B cell (primary cell): ENCODE results near the gene TMEM80. TPM values are rescaled to one million over a fixed set of nuclear protein-coding genes. Genes with fewer than 3 reads are reported as not detected.

ENCODE experiments used
- ATAC-seq: fragments of 200-7000 bp; cut with Tn5 transposase; one replicate; pipeline ENCODE4 v1.10.0; 2021; ENCODE audit warnings: low read depth, mild to moderate bottlenecking, moderate number of reproducible peaks, moderate library complexity
- CTCF ChIA-PET: fragments of 350-600 bp; sonication (Branson Sonifier 250); formaldehyde crosslinking; loops from one replicate; lab custom pipeline; 2021; ENCODE audit warnings: antibody characterized with exemption, inconsistent platforms; lab: Charles Lee
- POLR2A ChIA-PET: fragments of 350-600 bp; sonication (Branson Sonifier 250); formaldehyde crosslinking; loops from one replicate; lab custom pipeline; 2021; ENCODE audit warnings: antibody characterized with exemption; lab: Charles Lee
- DNase-seq: peaks from one replicate; pipeline ENCODE4 v3.0.0; 2013
- H2AFZ ChIP-seq: 2 replicates; pipeline ENCODE4 v1.6.1; 2012; ENCODE audit warnings: mild to moderate bottlenecking, low read depth, low read length; ENCODE audit not compliant: insufficient read depth, poor library complexity, severe bottlenecking
- H3K27ac ChIP-seq, 2 donors: 1 replicate in 1 of 2; 2 replicates in 1 of 2; pipeline ENCODE4 v1.5.1; 2012 to 2013; ENCODE audit warnings: low read length in 2 of 2, mild to moderate bottlenecking in 2 of 2, moderate library complexity in 1 of 2
- H3K27me3 ChIP-seq, 4 experiments: fragments of 200-600 bp in 1 of 4; sonication (generic) in 1 of 4; replicated peaks in 1 of 4; 1 replicate in 2 of 4; 2 replicates in 2 of 4; pipeline versions ENCODE4 v1.6.1 to v1.7.0; 2013 to 2016; ENCODE audit warnings: low read length in 3 of 4, mild to moderate bottlenecking in 2 of 4, mixed read lengths in 1 of 4, moderate library complexity in 1 of 4; ENCODE audit not compliant: insufficient read depth in 4 of 4, control insufficient read depth in 3 of 4; ENCODE audit errors: control extremely low read depth in 1 of 4
- H3K36me3 ChIP-seq, 2 experiments: replicated peaks in 1 of 2; 1 replicate in 1 of 2; 2 replicates in 1 of 2; pipeline versions ENCODE4 v1.6.1 to v1.7.1; 2013; ENCODE audit warnings: low read length in 1 of 2; ENCODE audit not compliant: insufficient read depth in 2 of 2, control insufficient read depth in 1 of 2; ENCODE audit errors: control extremely low read depth in 1 of 2, extremely low read depth in 1 of 2
- H3K4me1 ChIP-seq, 2 donors: fragments of 200-600 bp in 1 of 2; sonication (generic) in 1 of 2; 1 replicate in 1 of 2; 2 replicates in 1 of 2; pipeline versions ENCODE4 v1.5.1 to v1.6.1; 2013 to 2017; ENCODE audit warnings: low read length in 2 of 2; ENCODE audit not compliant: control insufficient read depth in 2 of 2, insufficient read depth in 2 of 2
- H3K4me2 ChIP-seq: replicated peaks from 2 replicates; pipeline ENCODE3; 2012; ENCODE audit warnings: mild to moderate bottlenecking, low read depth, low read length; ENCODE audit not compliant: poor library complexity, severe bottlenecking
- H3K4me3 ChIP-seq, 5 experiments: fragments of 200-600 bp in 1 of 5; sonication (generic) in 1 of 5; 1 replicate in 3 of 5; 2 replicates in 2 of 5; pipeline versions ENCODE4 v1.5.1 to v1.7.0; 2011 to 2016; ENCODE audit warnings: low read length in 4 of 5, mild to moderate bottlenecking in 4 of 5, low read depth in 2 of 5, control low read depth in 1 of 5, moderate library complexity in 1 of 5; ENCODE audit not compliant: insufficient read depth in 1 of 5; ENCODE audit errors: control extremely low read depth in 1 of 5, extremely low read depth in 1 of 5
- H3K79me2 ChIP-seq: fragments of 200-600 bp; sonication (generic); one replicate; pipeline ENCODE4 v1.6.0; 2016; ENCODE audit warnings: low read length; ENCODE audit not compliant: control insufficient read depth, insufficient read depth
- H3K9ac ChIP-seq: fragments of 200-600 bp; sonication (generic); 2 replicates; pipeline ENCODE4 v1.6.1; 2017; ENCODE audit warnings: mild to moderate bottlenecking, low read length, moderate library complexity
- H3K9me3 ChIP-seq, 3 donors: one replicate each; pipeline versions ENCODE4 v1.6.1 to v1.7.1; 2013; ENCODE audit warnings: low read length in 2 of 3; ENCODE audit not compliant: control insufficient read depth in 2 of 3, insufficient read depth in 1 of 3; ENCODE audit errors: control extremely low read depth in 1 of 3
- H4K20me1 ChIP-seq: 2 replicates; pipeline ENCODE4 v1.6.0; 2012; ENCODE audit warnings: mild to moderate bottlenecking, low read length; ENCODE audit not compliant: insufficient read depth, control insufficient read depth, poor library complexity, severe bottlenecking
- H3K27ac Mint-ChIP-seq: one replicate; pipeline ENCODE4 v1.8.0; 2021; ENCODE audit warnings: mixed read lengths
- H3K27me3 Mint-ChIP-seq: one replicate; pipeline ENCODE4 v1.8.0; 2021; ENCODE audit warnings: mixed read lengths
- H3K4me1 Mint-ChIP-seq: one replicate; pipeline ENCODE4 v1.8.0; 2021; ENCODE audit warnings: mixed read lengths
- H3K4me3 Mint-ChIP-seq: one replicate; pipeline ENCODE4 v1.8.0; 2021; ENCODE audit warnings: mixed read lengths
- H3K9me3 Mint-ChIP-seq: one replicate; pipeline ENCODE4 v1.8.0; 2022; ENCODE audit warnings: mixed read lengths; ENCODE audit not compliant: insufficient read depth
- CTCF ChIP-seq: fragments of 200-600 bp; IDR thresholded peaks from one replicate; pipeline ENCODE4 v1.8.0; 2022; ENCODE audit warnings: antibody characterized with exemption, mild to moderate bottlenecking
- EZH2 ChIP-seq: IDR thresholded peaks from 2 replicates; pipeline ENCODE4 v1.6.1; 2012; ENCODE audit warnings: borderline replicate concordance, low read depth, mild to moderate bottlenecking, moderate library complexity, low read length; ENCODE audit not compliant: insufficient read depth, poor library complexity, severe bottlenecking
- WGBS: methylation state at CpG from one replicate; pipeline ENCODE4 v1.1.5; 2013; ENCODE audit warnings: missing lambda C conversion rate; ENCODE audit not compliant: insufficient coverage; 5-methylcytosine and 5-hydroxymethylcytosine counted together
- intact Hi-C: fragments of 100-400 bp; cut with micrococcal nuclease; formaldehyde crosslinking; loops from one replicate; pipeline ENCODE4 v1.10.0; 2022
- polyA plus RNA-seq: library from polyadenylated mRNA; depleted of rRNA; stranded (reverse); fragments of >200 nt; gene quantifications from 2 replicates; pipeline ENCODE4 v1.2.3, GENCODE V29; 2012
- total RNA-seq, 2 donors: library from RNA; stranded (reverse); fragments of 120-200 nt in 1 of 2; gene quantifications; 1 replicate in 1 of 2; 2 replicates in 1 of 2; pipeline versions ENCODE4 v1.2.3 to v1.2.4, GENCODE V29; 2013 to 2022

The TMEM80 gene
- total and polyA plus RNA-seq, 2 donors (not counting 1 experiment from before 2014, with no cell fraction given), result 72.5 to 84.1 TPM

- no peak overlapping the region for H3K4me2 ChIP-seq
- Mint-ChIP-seq H3K27ac (no peak overlapping the region), H3K9me3 (no peaks in the 10 kb centered on the region), H3K27me3 (peaks cover 5% of the 10 kb centered on the region), H3K4me3 (no peak overlapping the region), H3K4me1 (peaks cover 5% of the 10 kb centered on the region)
- intact Hi-C loops, result no loop called here
- H3K9ac ChIP-seq, result no peak overlapping the region
- 94% methylated on average over 18 of the region's 18 CpGs for WGBS
- H3K79me2 ChIP-seq, result peaks cover 7% of the 10 kb centered on the region
- H3K9me3 ChIP-seq, result peaks cover 0 to 4% (median 0%) of the 10 kb centered on the region in 3 donors
- no peak overlapping the region for H3K4me3 ChIP-seq
- no peak for TF ChIP-seq CTCF
- no peak for TF ChIP-seq EZH2
- H3K27me3 ChIP-seq, result peaks cover 0 to 24% (median 10%) of the 10 kb centered on the region in 4 experiments
- ATAC-seq (no peak), DNase-seq (no peak)
- no peak overlapping the region for H3K27ac ChIP-seq
- H2AFZ ChIP-seq, result no peak overlapping the region
- H3K36me3 ChIP-seq, result peaks cover 0 to 17% of the 10 kb centered on the region in 2 experiments
- H3K4me1 ChIP-seq, result peaks cover 8 to 13% of the 10 kb centered on the region in 2 donors
- peaks cover 12% of the 10 kb centered on the region for H4K20me1 ChIP-seq
- CTCF ChIA-PET, result interaction anchor here (1.2 kb wide), 1 partner anchor 18 kb away, joined by 3 read pairs; no protein-coding TSS in a partner anchor
- POLR2A ChIA-PET, result interaction anchor here (1.7 kb wide), 1 partner anchor 8 kb away, joined by 4 read pairs; no protein-coding TSS in a partner anchor
These were observed 8.6 kb downstream of the TMEM80 start for GRCh38 chr11:704228-704674.
